Activated naive CD4-positive, alpha-beta T cell treated with anti-CD3 and anti-CD28 coated beads, Interleukin-2, amount 10 ng/mL, durations not matched to agents 7 days and 5 days (primary cell): ENCODE results near the gene CDC26.
"Not testable (repeated sequence)": the region's sequence is repeated elsewhere in the genome, so short reads cannot be mapped to it uniquely, and the experiment has no call there.

Experiments
- CTCF ChIA-PET: fragments of 350-600 bp; sonication (Branson Sonifier 250); formaldehyde crosslinking; loops from one replicate; lab custom pipeline; 2021; ENCODE audit warnings: antibody characterized with exemption; lab: Charles Lee
- DNase-seq: peaks from one replicate; pipeline ENCODE4 v3.0.0-alpha.2; 2020
- H3K27ac Mint-ChIP-seq: one replicate; pipeline ENCODE4 v1.8.0; 2021; ENCODE audit warnings: mild to moderate bottlenecking, moderate library complexity, mixed read lengths
- H3K27me3 Mint-ChIP-seq: one replicate; pipeline ENCODE4 v1.8.0; 2021; ENCODE audit warnings: mild to moderate bottlenecking, mixed read lengths
- H3K36me3 Mint-ChIP-seq: one replicate; pipeline ENCODE4 v1.8.0; 2021; ENCODE audit warnings: mixed read lengths
- H3K4me1 Mint-ChIP-seq: one replicate; pipeline ENCODE4 v1.8.0; 2021; ENCODE audit warnings: mixed read lengths
- H3K4me3 Mint-ChIP-seq: one replicate; pipeline ENCODE4 v1.8.0; 2021; ENCODE audit warnings: mild to moderate bottlenecking, moderate library complexity, mixed read lengths
- H3K9me3 Mint-ChIP-seq: one replicate; pipeline ENCODE4 v1.8.0; 2021; ENCODE audit warnings: mixed read lengths

Gene CDC26

DNA sequence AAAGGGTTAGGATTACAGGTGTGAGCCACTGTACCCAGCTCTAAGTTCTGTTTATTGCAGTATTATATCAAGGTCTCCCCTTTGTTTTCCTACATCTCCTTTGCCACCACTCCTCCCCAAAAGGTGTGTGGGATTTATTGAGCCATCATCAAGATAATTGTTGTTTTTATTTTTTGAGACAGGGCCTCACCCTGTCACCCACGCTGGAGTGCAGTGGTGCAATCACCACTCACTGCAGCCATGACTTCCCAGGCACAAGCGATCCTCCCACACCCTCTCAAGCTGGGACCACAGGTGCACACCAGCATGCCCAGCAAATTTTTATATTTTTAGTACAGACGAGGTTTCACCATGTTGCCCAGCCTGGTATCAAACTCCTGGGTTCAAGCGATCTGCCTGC, 29.5 kb downstream of the CDC26 start:
- H3K36me3 Mint-ChIP-seq: no peaks in the 10 kb centered on the region
- CTCF ChIA-PET: no interaction called here
- no peak overlapping the region for H3K4me3 Mint-ChIP-seq
- H3K4me1 Mint-ChIP-seq: no peaks in the 10 kb centered on the region
- peaks cover 3% of the 10 kb centered on the region for H3K9me3 Mint-ChIP-seq
- DNase-seq: no peak
- H3K27me3 Mint-ChIP-seq: no peaks in the 10 kb centered on the region
- H3K27ac Mint-ChIP-seq: no peak overlapping the region

DNA sequence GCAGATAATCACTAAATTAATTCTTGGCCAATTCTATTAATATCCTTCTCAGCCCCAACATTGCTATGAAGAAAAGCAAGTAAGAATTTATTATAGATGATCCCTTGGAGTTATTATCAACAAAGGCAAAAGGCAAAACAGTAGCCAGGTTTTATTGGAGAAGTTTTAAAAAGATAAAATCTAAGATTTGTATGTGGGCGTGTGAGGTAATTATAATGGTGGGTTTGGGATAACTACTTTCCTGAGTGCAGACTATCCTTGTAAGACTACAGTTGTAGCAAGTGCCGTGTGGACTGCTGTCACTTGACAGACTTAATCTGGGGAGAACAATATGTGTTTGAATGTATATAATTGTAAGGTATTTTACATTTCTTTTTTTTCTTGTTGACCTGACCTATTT, 30.8 kb downstream of the CDC26 start:
- no peaks in the 10 kb centered on the region for H3K36me3 Mint-ChIP-seq
- DNase-seq: no peak
- CTCF ChIA-PET: no interaction called here
- H3K9me3 Mint-ChIP-seq: no peaks in the 10 kb centered on the region
- no peak overlapping the region for H3K4me3 Mint-ChIP-seq
- no peak overlapping the region for H3K27ac Mint-ChIP-seq
- no peaks in the 10 kb centered on the region for H3K4me1 Mint-ChIP-seq
- no peaks in the 10 kb centered on the region for H3K27me3 Mint-ChIP-seq

DNA sequence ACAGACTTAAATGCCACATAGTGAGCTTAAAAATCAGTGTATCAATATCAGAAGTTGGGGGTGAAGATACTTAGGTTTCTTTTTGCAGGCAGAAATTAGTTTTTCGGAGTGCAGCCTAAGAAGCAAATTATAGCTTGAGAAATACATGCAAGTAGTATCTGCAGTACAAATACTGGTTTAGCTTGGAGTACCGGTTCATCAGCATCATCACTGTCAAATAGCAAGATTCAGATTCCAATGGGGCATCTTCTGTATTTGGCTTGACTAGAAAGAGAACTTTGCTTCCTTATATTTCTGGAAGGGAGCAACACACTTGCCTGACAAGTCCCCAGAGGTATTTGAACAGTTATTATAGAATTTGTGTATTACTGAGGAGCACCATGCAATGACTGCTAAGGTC, 34.2 kb downstream of the CDC26 start:
- H3K9me3 Mint-ChIP-seq: no peaks in the 10 kb centered on the region
- no peak for DNase-seq
- no peaks in the 10 kb centered on the region for H3K27me3 Mint-ChIP-seq
- H3K27ac Mint-ChIP-seq: no peak overlapping the region
- H3K36me3 Mint-ChIP-seq: no peaks in the 10 kb centered on the region
- CTCF ChIA-PET: no interaction called here
- no peak overlapping the region for H3K4me3 Mint-ChIP-seq
- peaks cover 2% of the 10 kb centered on the region for H3K4me1 Mint-ChIP-seq

DNA sequence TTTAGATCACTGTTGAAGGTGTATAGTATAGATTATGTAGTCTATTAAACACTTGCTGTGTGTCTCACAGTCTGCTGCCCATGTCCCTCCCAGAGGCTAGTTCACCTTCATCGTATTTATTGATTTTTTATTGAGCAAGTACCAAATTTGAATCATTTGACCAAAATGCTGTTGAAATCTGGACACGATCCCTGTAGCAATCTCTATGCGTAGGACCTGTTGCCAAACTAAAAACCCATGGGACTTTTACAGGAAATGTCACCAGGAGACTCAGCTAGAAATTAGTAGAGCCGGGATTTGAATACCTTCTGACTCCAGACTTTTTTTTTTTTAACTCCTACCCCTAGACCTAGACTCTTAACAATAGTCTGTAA, 36.5 kb downstream of the CDC26 start:
- Mint-ChIP-seq H3K27me3 (no peaks in the 10 kb centered on the region), H3K36me3 (no peaks in the 10 kb centered on the region), H3K4me1 (peaks cover 3% of the 10 kb centered on the region), H3K27ac (no peak overlapping the region), H3K4me3 (no peak overlapping the region), H3K9me3 (no peaks in the 10 kb centered on the region)
- DNase-seq: no peak
- CTCF ChIA-PET: interaction anchor here (1.1 kb wide), 1 partner anchor 34 kb away, joined by 3 read pairs; no protein-coding TSS in a partner anchor

DNA sequence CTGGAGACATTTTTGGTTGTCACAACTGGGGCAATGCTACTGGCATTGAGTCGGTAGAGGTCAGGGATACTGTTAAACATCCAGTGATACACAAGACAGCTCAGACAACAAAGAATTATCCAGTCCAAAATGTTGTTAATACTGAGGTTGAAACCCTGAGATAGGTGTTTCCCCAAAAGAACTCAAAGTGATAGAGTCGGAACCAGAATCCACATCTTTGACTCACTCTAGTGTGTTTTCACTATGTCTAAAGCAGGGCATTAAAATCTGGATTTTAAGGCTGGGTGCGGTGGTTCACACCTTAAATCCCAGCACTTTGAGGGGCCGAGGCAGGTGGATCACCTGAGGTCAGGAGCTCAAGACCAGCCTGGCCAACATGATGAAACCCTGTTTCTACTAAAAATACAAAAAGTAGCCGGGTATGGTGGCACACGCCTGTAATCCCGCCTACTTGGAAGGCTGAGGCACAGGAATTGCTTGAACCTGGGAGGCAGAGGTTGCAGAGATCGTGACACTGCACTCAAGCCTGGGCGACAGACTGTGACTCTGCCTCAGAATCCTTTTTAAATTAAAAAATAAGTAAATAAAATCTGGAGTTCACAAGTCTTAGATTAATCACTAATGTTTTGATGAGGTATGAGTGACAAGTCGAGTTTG, 37.0 kb downstream of the CDC26 start:
- H3K27ac Mint-ChIP-seq: no peak overlapping the region
- H3K9me3 Mint-ChIP-seq: no peaks in the 10 kb centered on the region
- H3K4me3 Mint-ChIP-seq: no peak overlapping the region
- DNase-seq: no peak
- CTCF ChIA-PET: no interaction called here
- H3K36me3 Mint-ChIP-seq: no peaks in the 10 kb centered on the region
- H3K27me3 Mint-ChIP-seq: no peaks in the 10 kb centered on the region
- peaks cover 8% of the 10 kb centered on the region for H3K4me1 Mint-ChIP-seq

DNA sequence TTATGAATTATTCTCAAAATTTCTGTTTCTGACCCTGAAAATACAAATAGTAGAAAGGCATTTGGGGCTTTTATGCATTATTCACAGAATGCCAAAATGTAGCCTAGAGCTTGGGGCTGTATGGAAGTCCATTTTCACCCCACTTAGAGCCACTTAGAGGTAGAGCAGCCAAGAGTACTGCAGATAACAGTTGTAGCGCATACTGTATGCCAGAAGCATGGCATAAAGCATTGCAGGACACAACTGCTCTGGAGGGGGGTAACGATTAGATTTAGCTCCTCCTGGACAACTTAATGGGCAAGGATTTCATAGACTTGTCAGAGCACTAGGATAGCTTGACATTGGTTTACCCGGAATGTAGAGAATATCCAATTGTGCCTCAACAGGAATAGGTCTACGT, 38.3 kb downstream of the CDC26 start:
- Mint-ChIP-seq H3K4me3 (no peak overlapping the region), H3K9me3 (no peaks in the 10 kb centered on the region), H3K27me3 (no peaks in the 10 kb centered on the region), H3K4me1 (peaks cover 20% of the 10 kb centered on the region), H3K36me3 (no peaks in the 10 kb centered on the region), H3K27ac (no peak overlapping the region)
- CTCF ChIA-PET: no interaction called here
- DNase-seq: no peak

DNA sequence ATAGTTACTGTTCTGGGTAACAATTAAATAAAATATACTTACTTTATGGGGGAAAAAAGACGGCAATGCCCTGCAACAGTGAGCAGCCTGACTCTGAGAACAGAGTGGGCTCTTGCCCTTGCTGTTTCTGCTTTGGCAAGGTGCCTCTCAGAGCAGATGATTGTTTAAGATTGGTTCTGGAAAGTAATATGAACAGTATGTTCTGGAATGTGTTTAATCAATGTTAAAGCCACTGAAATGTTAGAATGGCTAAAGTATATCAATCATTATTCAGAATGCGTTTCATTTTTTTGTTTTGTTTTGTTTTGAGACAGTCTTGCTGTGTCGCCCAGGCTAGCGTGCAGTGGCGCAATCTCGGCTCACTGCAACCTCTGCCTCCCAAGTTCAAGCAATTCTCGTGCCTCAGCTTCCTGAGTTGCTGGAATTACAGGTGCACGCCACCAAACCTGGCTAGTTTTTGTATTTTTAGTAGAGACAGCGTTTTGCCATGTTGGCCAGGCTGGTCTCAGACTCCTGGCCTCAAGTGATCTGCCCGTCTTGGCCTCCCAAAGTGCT, 39.6 kb downstream of the CDC26 start:
- H3K27ac Mint-ChIP-seq, H3K36me3 Mint-ChIP-seq, H3K4me3 Mint-ChIP-seq, H3K27me3 Mint-ChIP-seq, DNase-seq, CTCF ChIA-PET, H3K9me3 Mint-ChIP-seq: not testable (repeated sequence)
- peaks cover 22% of the 10 kb centered on the region for H3K4me1 Mint-ChIP-seq

DNA sequence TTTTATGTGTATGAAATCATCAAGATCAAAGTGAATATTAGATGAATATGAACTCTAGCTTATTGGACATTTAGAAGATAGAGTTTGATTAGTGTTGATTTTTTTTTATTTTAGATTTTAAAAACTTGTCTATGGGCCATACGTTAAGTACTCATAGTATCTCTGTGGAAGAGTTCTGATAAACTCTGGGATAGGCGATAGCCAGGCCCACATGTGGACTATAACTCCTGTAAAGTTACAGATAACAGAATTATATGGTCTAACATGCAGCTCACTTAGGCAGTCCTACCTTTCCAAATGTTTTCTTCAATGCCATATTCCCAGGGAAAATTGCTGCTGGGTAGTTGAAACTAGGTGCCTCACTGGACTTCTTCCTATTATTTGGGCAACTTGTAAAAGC, 43.7 kb downstream of the CDC26 start:
- Mint-ChIP-seq H3K9me3 (no peaks in the 10 kb centered on the region), H3K36me3 (no peaks in the 10 kb centered on the region), H3K27ac (no peak overlapping the region), H3K27me3 (no peaks in the 10 kb centered on the region), H3K4me3 (no peak overlapping the region), H3K4me1 (peaks cover 30% of the 10 kb centered on the region)
- CTCF ChIA-PET: interaction anchor here (0.6 kb wide), 1 partner anchor 254 kb away, joined by 3 read pairs; no protein-coding TSS in a partner anchor
- DNase-seq: no peak

DNA sequence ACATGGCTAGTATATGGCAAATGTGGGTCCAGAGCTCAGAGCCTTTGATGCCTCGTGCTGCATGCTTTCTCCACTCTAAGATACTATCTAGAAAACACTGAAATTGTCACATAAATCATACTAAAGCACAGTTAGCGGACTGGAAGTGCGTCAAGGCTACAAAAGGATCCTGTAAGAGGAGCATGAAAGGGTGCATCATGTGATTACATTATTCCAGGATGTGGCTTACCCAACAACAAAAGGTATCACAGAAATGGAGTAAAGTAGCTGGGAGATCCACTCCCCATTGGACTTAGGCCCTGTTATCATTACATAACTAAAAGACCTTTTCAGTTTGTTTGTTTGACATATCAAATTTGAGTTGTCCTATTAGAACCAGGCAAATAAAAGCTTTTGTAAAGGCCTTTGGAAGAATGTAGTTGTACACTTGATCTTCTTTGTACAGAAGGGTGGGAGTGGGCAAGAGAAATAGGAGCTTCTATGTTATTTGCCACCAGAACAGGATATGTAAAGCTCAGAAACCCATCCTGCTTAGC, 47.2 kb downstream of the CDC26 start:
- Mint-ChIP-seq H3K36me3 (peaks cover 5% of the 10 kb centered on the region), H3K27me3 (no peaks in the 10 kb centered on the region), H3K4me3 (no peak overlapping the region), H3K4me1 (peaks cover 25% of the 10 kb centered on the region), H3K27ac (no peak overlapping the region), H3K9me3 (no peaks in the 10 kb centered on the region)
- DNase-seq: no peak
- CTCF ChIA-PET: no interaction called here

DNA sequence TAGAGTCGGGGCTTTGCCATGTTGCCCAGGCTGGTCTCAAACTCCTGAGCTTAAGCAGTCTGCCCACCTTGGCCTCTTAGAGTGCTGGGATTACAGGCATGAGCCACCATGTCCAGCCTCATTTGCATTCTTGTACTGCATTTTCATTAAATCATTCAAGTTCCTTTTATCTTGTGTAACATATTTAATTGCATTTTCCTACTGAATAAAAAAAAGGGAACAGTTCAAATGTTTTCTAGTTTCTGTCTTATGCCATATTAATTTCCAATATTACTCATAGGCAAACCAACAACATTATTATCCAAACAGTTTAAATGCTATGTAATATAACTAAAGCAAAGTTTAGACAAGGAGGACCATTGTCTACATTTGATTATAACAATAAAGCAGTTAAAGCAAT, 47.9 kb downstream of the CDC26 start:
- CTCF ChIA-PET: no interaction called here
- no peaks in the 10 kb centered on the region for H3K27me3 Mint-ChIP-seq

DNA sequence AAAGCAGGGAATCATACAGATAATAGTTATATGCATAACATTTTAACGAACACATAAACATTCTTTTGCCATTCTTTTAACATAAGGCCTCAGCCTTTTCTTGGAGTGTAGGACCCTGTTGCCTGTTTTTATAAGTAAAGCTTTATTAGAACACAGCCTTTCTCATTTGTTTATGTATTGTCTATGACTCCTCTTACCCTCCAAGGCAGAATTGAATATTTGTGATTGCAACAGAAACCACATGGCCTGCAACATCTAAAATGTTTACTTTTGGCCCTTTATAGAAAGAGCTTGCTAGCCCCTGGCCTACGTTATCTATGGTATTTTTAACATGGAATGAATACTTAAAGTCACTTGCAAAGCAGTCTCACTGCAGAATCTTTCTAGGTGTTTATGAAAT, 51.4 kb downstream of the CDC26 start:
- Mint-ChIP-seq H3K4me3 (no peak overlapping the region), H3K4me1 (peaks cover 41% of the 10 kb centered on the region), H3K36me3 (peaks cover 11% of the 10 kb centered on the region), H3K27ac (no peak overlapping the region), H3K27me3 (no peaks in the 10 kb centered on the region), H3K9me3 (no peaks in the 10 kb centered on the region)
- CTCF ChIA-PET: no interaction called here
- no peak for DNase-seq

More for the DNA sequence above, 47.9 kb downstream of the CDC26 start:
- Mint-ChIP-seq H3K4me3 (no peak overlapping the region), H3K27ac (no peak overlapping the region), H3K9me3 (no peaks in the 10 kb centered on the region), H3K36me3 (peaks cover 5% of the 10 kb centered on the region), H3K4me1 (peaks cover 25% of the 10 kb centered on the region)
- no peak for DNase-seq

DNA sequence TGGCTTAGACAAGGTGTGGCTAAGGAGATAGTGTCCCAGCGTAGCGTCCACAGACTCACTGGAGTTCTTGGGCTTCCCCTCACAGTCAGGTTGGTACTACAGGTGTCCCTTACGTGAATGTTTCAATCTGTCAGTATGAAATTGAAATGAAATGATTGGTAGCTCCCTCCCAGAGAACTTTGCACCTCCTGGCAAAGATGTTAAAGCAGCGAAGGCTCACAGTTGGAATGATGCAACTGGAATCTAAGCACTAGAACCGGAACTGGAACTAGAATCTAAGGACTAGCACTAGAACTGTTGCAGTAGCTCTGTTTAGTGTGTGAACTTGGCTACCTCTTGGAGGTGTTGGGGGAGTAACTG, 52.9 kb downstream of the CDC26 start:
- CTCF ChIA-PET: interaction anchor here (1.0 to 3.7 kb wide), 3 partner anchors 52 to 184 kb away, joined by 3 to 19 read pairs (median 3); partner anchors contain the start of genes CDC26 and PRPF4
- Mint-ChIP-seq H3K4me1 (peaks cover 42% of the 10 kb centered on the region), H3K36me3 (peaks cover 17% of the 10 kb centered on the region), H3K27me3 (no peaks in the 10 kb centered on the region), H3K27ac (no peak overlapping the region), H3K4me3 (peak overlapping the region; percentile 85), H3K9me3 (no peaks in the 10 kb centered on the region)
- DNase-seq: no peak

DNA sequence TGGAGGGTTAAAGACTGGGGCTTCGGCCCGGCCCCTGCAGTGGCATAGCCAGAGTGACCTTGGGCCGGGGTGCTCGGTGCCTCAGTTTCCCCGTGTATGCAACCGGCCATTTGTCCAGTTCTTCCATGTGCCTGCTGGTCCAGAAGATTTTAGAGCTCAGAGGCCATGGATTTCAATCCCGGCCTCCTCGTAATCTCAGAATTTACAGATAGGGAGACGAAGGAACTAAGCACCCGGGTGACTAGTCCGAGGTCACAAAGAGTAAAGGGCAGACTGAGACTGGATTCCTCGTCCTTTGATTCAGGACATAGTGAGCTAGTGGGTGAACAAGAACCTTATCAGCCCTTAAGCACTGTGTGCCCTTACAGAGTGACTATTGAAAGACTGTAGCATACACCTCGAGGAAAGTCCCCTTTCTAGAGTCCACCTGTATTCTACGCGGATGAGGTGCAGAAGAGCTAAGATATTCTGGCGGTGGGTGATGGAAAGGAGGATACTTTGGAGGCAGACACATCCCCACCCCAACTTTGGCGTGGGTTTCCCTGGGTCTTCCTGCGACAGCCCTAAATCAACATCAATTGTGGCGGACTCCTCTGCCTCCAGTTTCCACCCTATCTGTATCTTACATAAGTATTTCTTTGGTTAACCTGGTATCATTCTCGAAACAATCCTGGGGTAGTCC, 53.4 kb downstream of the CDC26 start:
- peak; percentile 21 for DNase-seq
- peaks cover 17% of the 10 kb centered on the region for H3K36me3 Mint-ChIP-seq
- H3K4me3 Mint-ChIP-seq: peak overlapping the region; percentile 85
- CTCF ChIA-PET: interaction anchor here (1.0 to 3.7 kb wide), 3 partner anchors 53 to 184 kb away, joined by 3 to 19 read pairs (median 3); partner anchors contain the start of genes CDC26 and PRPF4
- H3K27me3 Mint-ChIP-seq: no peaks in the 10 kb centered on the region
- H3K9me3 Mint-ChIP-seq: no peaks in the 10 kb centered on the region
- peaks cover 42% of the 10 kb centered on the region for H3K4me1 Mint-ChIP-seq
- H3K27ac Mint-ChIP-seq: peak overlapping the region; percentile 92

DNA sequence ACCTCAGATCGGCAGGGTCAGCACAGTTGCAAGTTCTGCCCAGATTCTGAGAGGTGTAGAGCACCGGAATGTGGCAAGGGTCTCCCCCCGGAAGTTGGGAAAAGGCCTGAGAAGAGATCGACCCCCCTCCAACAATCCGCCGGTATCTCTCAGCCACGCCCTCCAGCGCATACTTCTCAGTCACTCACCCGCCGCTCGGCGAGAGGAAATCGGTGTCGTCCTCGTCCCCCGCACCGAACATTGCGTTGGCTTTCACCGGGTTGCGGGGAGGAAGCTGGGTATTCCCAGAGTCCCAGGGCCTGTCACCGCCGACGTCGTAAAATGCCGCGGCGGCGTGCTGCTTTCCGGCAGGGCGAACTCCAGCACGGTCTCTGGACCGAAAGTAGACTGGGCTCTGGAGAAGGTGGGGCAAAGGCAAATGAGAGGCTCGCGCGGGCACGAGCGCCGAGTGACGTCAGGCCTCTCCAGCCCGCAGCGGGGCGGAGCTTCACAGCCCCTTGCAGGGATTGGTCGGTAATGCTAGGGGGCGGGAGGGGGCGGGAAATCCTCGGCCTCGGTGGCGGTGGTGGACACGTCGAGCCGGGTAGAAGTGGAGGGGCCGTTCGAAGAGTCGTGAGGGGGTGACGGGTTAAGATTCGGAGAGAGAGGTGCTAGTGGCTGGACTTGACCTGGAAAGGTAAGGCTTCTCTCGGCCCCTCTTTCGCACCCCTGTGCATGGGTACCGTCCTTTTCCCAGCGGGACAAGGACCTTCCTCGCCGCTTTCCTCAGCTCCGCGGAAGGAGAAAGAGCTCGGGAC, 54.2 kb downstream of the CDC26 start, which contains the start of the genes FKBP15 and SLC31A1:
Gene FKBP15, minus strand, starts transcription at position 275 of the 797 bp plus-strand sequence. Its CDS starts 34 bp downstream, at position 241.
Gene SLC31A1, plus strand, starts transcription at position 542 of the 797 bp plus-strand sequence. CDS start 34,605 bp downstream, outside the sequence.
- Mint-ChIP-seq H3K4me1 (peaks cover 47% of the 10 kb centered on the region), H3K27me3 (no peaks in the 10 kb centered on the region), H3K36me3 (peaks cover 17% of the 10 kb centered on the region), H3K9me3 (no peaks in the 10 kb centered on the region), H3K27ac (peak within 1 kb of the TSS; percentile 92), H3K4me3 (peak within 1 kb of the TSS; percentile 85)
- CTCF ChIA-PET: interaction anchor here (1.0 to 3.7 kb wide), 4 partner anchors 54 to 437 kb away, joined by 3 to 19 read pairs (median 4); partner anchors contain the start of genes CDC26, PRPF4 and SLC31A2
- DNase-seq: peak; percentile 97
